HG02852 (cell line): ENCODE measurements around the gene GHR.
A peak's percentile ranks its signal among the peaks of the same experiment; 100 is the strongest.
"Not testable (repeated sequence)": the region's sequence is repeated elsewhere in the genome, so short reads cannot be mapped to it uniquely, and the experiment has no call there.

Source experiments
- ATAC-seq: cut with Tn5 transposase; IDR thresholded peaks from one replicate; pipeline ENCODE4 v1.9.1; 2021; ENCODE audit warnings: mild to moderate bottlenecking, moderate library complexity; ENCODE audit not compliant: unreplicated experiment

GHR gene

GRCh38 chr5:42685078-42685477 lies 261.8 kb downstream of the GHR start:
- ATAC-seq, result not testable (repeated sequence)

GRCh38 chr5:42689391-42689790 lies 266.2 kb downstream of the GHR start:
- no peak for ATAC-seq

GRCh38 chr5:42691413-42691937 lies 268.2 kb downstream of the GHR start:
- ATAC-seq, result no peak

GRCh38 chr5:42701351-42702059 lies 278.3 kb downstream of the GHR start:
- no peak for ATAC-seq

- ATAC-seq, result no peak
These were observed 280.0 kb downstream of the GHR start for GRCh38 chr5:42703238-42703637.

GRCh38 chr5:42715785-42716184 lies 292.5 kb downstream of the GHR start:
- ATAC-seq, result no peak

- peak; percentile 88 for ATAC-seq
These were observed 295.4 kb downstream of the GHR start for GRCh38 chr5:42718591-42718990.

- peak; percentile 18 for ATAC-seq
These were observed 295.8 kb downstream of the GHR start for GRCh38 chr5:42719034-42719433.

- no peak for ATAC-seq
These were observed 297.0 kb downstream of the GHR start for GRCh38 chr5:42720251-42720650.

GRCh38 chr5:42721484-42721883 lies 298.2 kb downstream of the GHR start:
- no peak for ATAC-seq

- not testable (repeated sequence) for ATAC-seq
These were observed 311.4 kb downstream of the GHR start for GRCh38 chr5:42734531-42735058.

GRCh38 chr5:42740920-42741319 lies 317.7 kb downstream of the GHR start:
- no peak for ATAC-seq

- no peak for ATAC-seq
These were observed 322.2 kb downstream of the GHR start for GRCh38 chr5:42745426-42745825.

- no peak for ATAC-seq
These were observed 322.6 kb downstream of the GHR start for GRCh38 chr5:42745856-42746255.

GRCh38 chr5:42749020-42749419 lies 325.8 kb downstream of the GHR start:
- ATAC-seq, result no peak

- no peak for ATAC-seq
These were observed 327.3 kb downstream of the GHR start for GRCh38 chr5:42750507-42750906.

- ATAC-seq, result no peak
These were observed 327.8 kb downstream of the GHR start for GRCh38 chr5:42751044-42751443.

- no peak for ATAC-seq
These were observed 329.9 kb downstream of the GHR start for GRCh38 chr5:42753099-42753498.

GRCh38 chr5:42756606-42757601 lies 333.7 kb downstream of the GHR start, which contains the start of gene CCDC152:
CCDC152 (plus strand) TSS chr5:42756818; CDS start chr5:42759122, 2,304 bp downstream.
- ATAC-seq, result peak; percentile 86

GRCh38 chr5:42759456-42759855 lies 336.2 kb downstream of the GHR start:
- ATAC-seq, result no peak

- ATAC-seq, result no peak
These were observed 337.2 kb downstream of the GHR start for GRCh38 chr5:42760426-42760825.
